Thymus (tissue), 11 donors: ENCODE results near the gene PACRG. TPM values are rescaled to one million over a fixed set of nuclear protein-coding genes. Genes with fewer than 3 reads are reported as not detected.

Experiments used
- DNase-seq, 9 donors: peaks; one replicate each; pipeline ENCODE4 v3.0.0-alpha.2; 2013; ENCODE audit warnings: low spot score in 9 of 9, low read depth in 6 of 9, missing footprints in 1 of 9
- H3K27ac ChIP-seq, 2 donors: one replicate each; pipeline ENCODE4 v1.5.1; 2013; ENCODE audit warnings: control low read depth in 1 of 2, low read depth in 1 of 2, low read length in 1 of 2, mild to moderate bottlenecking in 1 of 2, moderate library complexity in 1 of 2
- H3K27me3 ChIP-seq, 2 donors: one replicate each; pipeline ENCODE4 v1.5.1; 2013; ENCODE audit warnings: low read length in 1 of 2; ENCODE audit not compliant: control insufficient read depth in 2 of 2, insufficient read depth in 1 of 2
- H3K36me3 ChIP-seq, 2 donors: one replicate each; pipeline ENCODE4 v1.5.1; 2013; ENCODE audit warnings: low read length in 1 of 2, mild to moderate bottlenecking in 1 of 2, moderate library complexity in 1 of 2; ENCODE audit not compliant: control insufficient read depth in 2 of 2, insufficient read depth in 2 of 2
- H3K4me1 ChIP-seq, 2 donors: one replicate each; pipeline ENCODE4 v1.5.1; 2013; ENCODE audit warnings: low read length in 2 of 2; ENCODE audit not compliant: control insufficient read depth in 2 of 2, insufficient read depth in 2 of 2
- H3K4me3 ChIP-seq, 2 donors: one replicate each; pipeline ENCODE4 v1.5.1; 2013; ENCODE audit warnings: low read length in 2 of 2, control low read depth in 1 of 2, mild to moderate bottlenecking in 1 of 2
- H3K9me3 ChIP-seq, 2 donors: one replicate each; pipeline ENCODE4 v1.5.1; 2013; ENCODE audit warnings: low read length in 1 of 2, mild to moderate bottlenecking in 1 of 2; ENCODE audit not compliant: control insufficient read depth in 2 of 2, insufficient read depth in 1 of 2
- WGBS: extraction: QIAGEN DNeasy Blood & Tissue Kit; methylation state at CpG from one replicate; pipeline ENCODE4 v1.1.7; 2013; 5-methylcytosine and 5-hydroxymethylcytosine counted together
- polyA plus RNA-seq: library from polyadenylated mRNA; stranded (reverse); fragments of 200-250 nt; gene quantifications from one replicate; pipeline ENCODE4 v1.2.3, GENCODE V29; 2013
- total RNA-seq: library from RNA; stranded (reverse); fragments of 120-200 nt; gene quantifications from one replicate; pipeline ENCODE4 v1.2.4, GENCODE V29; 2013
- donor health status: healthy.

PACRG gene
- total and polyA plus RNA-seq, 2 donors, result 0.42 to 0.62 TPM

DNA sequence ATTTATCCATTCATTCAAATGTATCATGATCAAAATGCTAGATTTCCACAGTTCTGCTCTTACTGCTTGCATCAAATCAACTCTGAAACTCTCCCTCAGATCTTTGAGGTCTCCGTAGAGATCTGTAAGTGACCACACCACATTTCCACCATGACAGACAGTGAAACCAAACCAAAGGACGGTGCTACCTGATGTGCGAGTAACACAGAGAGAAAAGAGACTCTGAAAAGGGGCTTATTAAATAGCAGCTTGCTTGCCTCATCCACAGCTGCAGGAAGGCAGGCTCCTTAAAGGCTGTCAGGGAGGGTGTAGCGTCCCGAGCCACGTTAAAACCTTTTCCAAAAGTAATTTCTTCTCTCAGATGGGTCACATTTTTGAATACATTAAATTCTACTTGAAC lies 335.8 kb downstream of the PACRG start:
- no peaks in the 10 kb centered on the region for H3K9me3 ChIP-seq
- H3K27me3 ChIP-seq, result no peaks in the 10 kb centered on the region
- H3K36me3 ChIP-seq, result no peaks in the 10 kb centered on the region
- H3K4me3 ChIP-seq, result no peak overlapping the region
- DNase-seq, result no peak
- WGBS, result 90% methylated on average over 6 of the region's 6 CpGs
- no peaks in the 10 kb centered on the region for H3K4me1 ChIP-seq
- H3K27ac ChIP-seq, result no peak overlapping the region

GRCh38 chr6:163064397-163064796 lies 336.6 kb downstream of the PACRG start:
- WGBS, result 94% methylated on average over 5 of the region's 5 CpGs
- Histone ChIP-seq H3K9me3 (no peaks in the 10 kb centered on the region), H3K27me3 (no peaks in the 10 kb centered on the region), H3K36me3 (no peaks in the 10 kb centered on the region), H3K4me1 (no peaks in the 10 kb centered on the region), H3K27ac (no peak overlapping the region), H3K4me3 (no peak overlapping the region)
- no peak for DNase-seq

DNA sequence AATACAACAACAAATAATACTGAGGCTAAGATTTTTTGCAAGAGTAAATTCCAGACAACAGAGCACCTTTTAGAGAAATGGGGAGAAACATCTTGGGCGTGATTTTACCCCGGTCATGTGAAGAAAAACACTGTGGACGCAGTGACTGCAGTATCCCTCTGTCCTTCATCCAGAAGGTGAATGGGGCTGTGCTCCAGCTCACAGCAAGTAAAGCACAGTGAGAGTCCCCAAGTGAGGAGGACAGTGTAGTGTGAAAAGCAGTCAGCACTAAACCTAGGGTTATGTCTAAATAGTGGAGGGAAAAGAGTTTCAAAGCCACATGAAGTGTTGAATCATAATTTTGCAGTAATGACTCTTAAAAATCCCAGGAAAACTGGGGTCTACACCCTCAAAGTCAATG lies 338.4 kb downstream of the PACRG start:
- Histone ChIP-seq H3K9me3 (no peaks in the 10 kb centered on the region), H3K27ac (no peak overlapping the region), H3K4me3 (no peak overlapping the region), H3K27me3 (no peaks in the 10 kb centered on the region), H3K36me3 (no peaks in the 10 kb centered on the region), H3K4me1 (no peaks in the 10 kb centered on the region)
- DNase-seq, result no peak
- 95% methylated on average over 3 of the region's 3 CpGs for WGBS

GRCh38 chr6:163077134-163077533 lies 349.4 kb downstream of the PACRG start:
- H3K4me1 ChIP-seq, result no peaks in the 10 kb centered on the region
- H3K9me3 ChIP-seq, result no peaks in the 10 kb centered on the region
- no peaks in the 10 kb centered on the region for H3K27me3 ChIP-seq
- 86% methylated on average over 8 of the region's 8 CpGs for WGBS
- no peaks in the 10 kb centered on the region for H3K36me3 ChIP-seq
- no peak for DNase-seq
- no peak overlapping the region for H3K4me3 ChIP-seq
- H3K27ac ChIP-seq, result no peak overlapping the region

GRCh38 chr6:163078712-163079111 lies 350.9 kb downstream of the PACRG start:
- no peaks in the 10 kb centered on the region for H3K36me3 ChIP-seq
- H3K4me1 ChIP-seq, result no peaks in the 10 kb centered on the region
- H3K4me3 ChIP-seq, result no peak overlapping the region
- DNase-seq, result no peak
- H3K27ac ChIP-seq, result no peak overlapping the region
- no peaks in the 10 kb centered on the region for H3K9me3 ChIP-seq
- no peaks in the 10 kb centered on the region for H3K27me3 ChIP-seq
- 95% methylated on average over 7 of the region's 7 CpGs for WGBS

- Histone ChIP-seq H3K4me1 (no peaks in the 10 kb centered on the region), H3K4me3 (no peak overlapping the region), H3K9me3 (no peaks in the 10 kb centered on the region), H3K36me3 (no peaks in the 10 kb centered on the region), H3K27me3 (no peaks in the 10 kb centered on the region), H3K27ac (no peak overlapping the region)
- no peak for DNase-seq
- WGBS, result 83% methylated on average over 5 of the region's 5 CpGs
Measured at GRCh38 chr6:163080228-163080627, 352.5 kb downstream of the PACRG start.

- Histone ChIP-seq H3K4me3 (no peak overlapping the region), H3K4me1 (no peaks in the 10 kb centered on the region), H3K9me3 (no peaks in the 10 kb centered on the region), H3K27ac (no peak overlapping the region), H3K27me3 (no peaks in the 10 kb centered on the region), H3K36me3 (no peaks in the 10 kb centered on the region)
- no peak for DNase-seq
- WGBS, result 66% methylated on average over 3 of the region's 3 CpGs
Measured at GRCh38 chr6:163083141-163083540, 355.4 kb downstream of the PACRG start.

GRCh38 chr6:163085426-163085825 lies 357.7 kb downstream of the PACRG start:
- Histone ChIP-seq H3K27me3 (no peaks in the 10 kb centered on the region), H3K27ac (no peak overlapping the region), H3K36me3 (no peaks in the 10 kb centered on the region), H3K4me1 (no peaks in the 10 kb centered on the region), H3K4me3 (no peak overlapping the region), H3K9me3 (no peaks in the 10 kb centered on the region)
- no peak for DNase-seq
- 75% methylated on average over 5 of the region's 5 CpGs for WGBS

GRCh38 chr6:163085861-163086623 lies 358.3 kb downstream of the PACRG start:
- Histone ChIP-seq H3K9me3 (no peaks in the 10 kb centered on the region), H3K4me1 (no peaks in the 10 kb centered on the region), H3K27ac (no peak overlapping the region), H3K27me3 (no peaks in the 10 kb centered on the region), H3K36me3 (no peaks in the 10 kb centered on the region), H3K4me3 (no peak overlapping the region)
- DNase-seq, result no peak
- WGBS, result 75% methylated on average over 8 of the region's 8 CpGs
